ENCODE measurements around the gene MST1R.

The MST1R gene

DNA sequence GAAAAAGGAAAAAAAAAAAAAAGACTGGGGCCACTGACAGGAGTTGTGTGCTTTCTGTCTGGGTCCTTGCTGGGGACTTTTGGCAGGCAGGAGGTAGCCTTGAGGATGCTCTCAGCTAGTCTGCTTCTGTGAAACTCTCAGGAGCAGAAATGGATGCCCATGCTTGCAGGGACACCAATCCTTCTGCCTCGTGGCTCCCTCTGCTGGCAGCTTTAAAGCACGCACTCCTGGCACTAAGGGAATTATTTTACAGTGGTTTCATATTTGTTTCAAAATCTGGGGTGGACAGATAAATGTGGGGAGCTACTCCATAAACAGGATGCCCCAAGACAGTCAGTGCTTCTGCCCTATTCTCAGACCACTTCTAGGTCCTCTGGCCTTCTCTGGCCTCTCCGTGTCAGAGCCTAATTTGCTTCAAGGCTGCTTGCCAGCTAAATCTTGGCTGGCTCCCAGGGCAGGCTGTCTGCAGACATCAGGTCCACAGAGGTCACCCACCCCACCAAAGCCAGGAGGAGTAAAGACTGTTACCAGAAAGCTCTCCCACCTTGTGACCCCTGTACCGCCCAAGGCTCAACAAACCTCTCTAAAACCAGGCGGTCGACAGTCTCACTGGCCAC is 64.4 kb downstream of the MST1R start:
- peak; percentile 68 for DNase-seq (ENCODE audit: low read depth)
